H1 (cell line): ENCODE results near the gene WNT7A. TPM values are rescaled to one million over a fixed set of nuclear protein-coding genes. Genes with fewer than 3 reads are reported as not detected.

Experiments used
- CTCF ChIA-PET: fragments of 300-600 bp; sonication (Branson Sonifier 250); formaldehyde crosslinking; loops from one replicate; lab custom pipeline; 2021; ENCODE audit not compliant: partially characterized antibody; lab: Charles Lee
- POLR2A ChIA-PET: fragments of 300-600 bp; sonication (Branson Sonifier 250); formaldehyde crosslinking; loops from one replicate; lab custom pipeline; 2021; ENCODE audit warnings: inconsistent platforms; ENCODE audit not compliant: partially characterized antibody; lab: Charles Lee
- DNase-seq, 2 experiments: peaks; one replicate each; pipeline versions ENCODE4 v3.0.0 to v3.0.0-alpha.2; 2010 to 2022; ENCODE audit warnings: low spot score in 2 of 2, low read depth in 1 of 2, mixed read lengths in 1 of 2
- FAIRE-seq: peaks from 2 replicates; lab custom pipeline; 2011; peaks lifted over from hg19 to GRCh38; lab: Jason Lieb, UNC
- H2AFZ ChIP-seq: 2 replicates; pipeline ENCODE4 v1.8.1; 2012; ENCODE audit warnings: low read length, inconsistent platforms
- H2AK5ac ChIP-seq: 2 replicates; pipeline ENCODE4 v1.6.1; 2013; ENCODE audit warnings: low read depth, low read length
- H2BK120ac ChIP-seq: replicated peaks from 2 replicates; pipeline ENCODE3; 2013; ENCODE audit warnings: low read depth, low read length, inconsistent platforms
- H2BK12ac ChIP-seq: 2 replicates; pipeline ENCODE4 v1.6.1; 2013; ENCODE audit warnings: low read depth, low read length
- H2BK15ac ChIP-seq: 2 replicates; pipeline ENCODE4 v1.6.1; 2013; ENCODE audit warnings: low read length
- H2BK20ac ChIP-seq: 2 replicates; pipeline ENCODE4 v1.6.1; 2013; ENCODE audit warnings: low read length
- H2BK5ac ChIP-seq: 2 replicates; pipeline ENCODE4 v1.6.1; 2013; ENCODE audit warnings: low read depth, low read length
- H3K14ac ChIP-seq: 2 replicates; pipeline ENCODE4 v1.6.1; 2013; ENCODE audit warnings: inconsistent platforms; ENCODE audit not compliant: insufficient read length
- H3K18ac ChIP-seq: 2 replicates; pipeline ENCODE4 v1.6.1; 2013; ENCODE audit warnings: low read length; ENCODE audit errors: extremely low read depth
- H3K23ac ChIP-seq: 2 replicates; pipeline ENCODE4 v1.6.1; 2013; ENCODE audit warnings: inconsistent platforms; ENCODE audit not compliant: insufficient read length
- H3K23me2 ChIP-seq: 2 replicates; pipeline ENCODE4 v1.6.1; 2013; ENCODE audit warnings: low read depth, low read length
- H3K27ac ChIP-seq: 2 replicates; pipeline ENCODE4 v1.6.1; 2011; ENCODE audit warnings: low read depth, low read length, inconsistent platforms
- H3K27me3 ChIP-seq, 4 experiments: replicated peaks in 1 of 4; 1 replicate in 1 of 4; 2 replicates in 3 of 4; pipeline versions ENCODE4 v1.6.1 to v1.8.1; 2011 to 2013; ENCODE audit warnings: low read length in 3 of 4, mild to moderate bottlenecking in 3 of 4, inconsistent platforms in 2 of 4, mixed read lengths in 2 of 4, moderate library complexity in 1 of 4; ENCODE audit not compliant: control insufficient read depth in 3 of 4, insufficient read depth in 3 of 4; ENCODE audit errors: extremely low read depth in 1 of 4
- H3K36me3 ChIP-seq, 4 experiments: 2 replicates each; pipeline versions ENCODE4 v1.6.1 to v1.8.1; 2011 to 2013; ENCODE audit warnings: mild to moderate bottlenecking in 4 of 4, low read length in 3 of 4, moderate library complexity in 2 of 4, control low read depth in 1 of 4, inconsistent platforms in 1 of 4; ENCODE audit not compliant: insufficient read depth in 4 of 4, control insufficient read depth in 2 of 4
- H3K4ac ChIP-seq: replicated peaks from 2 replicates; pipeline ENCODE3; 2013; ENCODE audit warnings: low read length, low read depth, mixed read lengths, inconsistent platforms; ENCODE audit not compliant: insufficient read length
- H3K4me1 ChIP-seq, 4 experiments: replicated peaks in 1 of 4; 1 replicate in 1 of 4; 2 replicates in 3 of 4; pipeline versions ENCODE4 v1.6.1 to v1.8.1; 2011 to 2013; ENCODE audit warnings: low read length in 3 of 4, inconsistent platforms in 2 of 4, mixed read lengths in 1 of 4; ENCODE audit not compliant: insufficient read depth in 4 of 4, control insufficient read depth in 3 of 4
- H3K4me2 ChIP-seq, 2 experiments: 2 replicates each; pipeline versions ENCODE4 v1.6.1 to v1.8.1; 2011 to 2013; ENCODE audit warnings: low read depth in 2 of 2, low read length in 2 of 2, control low read depth in 1 of 2, inconsistent platforms in 1 of 2, mild to moderate bottlenecking in 1 of 2; ENCODE audit not compliant: insufficient read depth in 1 of 2
- H3K4me3 ChIP-seq, 4 experiments: fragments of 200-600, 300-600 bp in 1 of 4; sonication (generic), shearing (Covaris generic), sonication (Bioruptor Twin) in 1 of 4; 2 replicates each; pipeline versions ENCODE4 v1.5.1 to v1.8.1; 2011 to 2016; ENCODE audit warnings: low read length in 4 of 4, low read depth in 3 of 4, control low read depth in 2 of 4, inconsistent platforms in 2 of 4, mild to moderate bottlenecking in 2 of 4, mixed read lengths in 1 of 4, moderate library complexity in 1 of 4; ENCODE audit not compliant: insufficient read depth in 2 of 4; ENCODE audit errors: extremely low read depth in 1 of 4
- H3K56ac ChIP-seq: replicated peaks from 2 replicates; pipeline ENCODE3; 2013; ENCODE audit warnings: low read depth, mild to moderate bottlenecking, mixed read lengths, low read length, inconsistent platforms; ENCODE audit not compliant: insufficient read length
- H3K79me1 ChIP-seq: 2 replicates; pipeline ENCODE4 v1.6.1; 2013; ENCODE audit warnings: low read depth, low read length, control low read depth
- H3K79me2 ChIP-seq, 2 experiments: 2 replicates each; pipeline versions ENCODE4 v1.6.1 to v1.8.1; 2012 to 2013; ENCODE audit warnings: low read length in 2 of 2, mild to moderate bottlenecking in 2 of 2, inconsistent platforms in 1 of 2; ENCODE audit not compliant: insufficient read depth in 2 of 2, control insufficient read depth in 1 of 2
- H3K9ac ChIP-seq, 4 experiments: replicated peaks in 1 of 4; 1 replicate in 1 of 4; 2 replicates in 3 of 4; pipeline versions ENCODE4 v1.6.1 to v1.8.1; 2011 to 2013; ENCODE audit warnings: low read depth in 3 of 4, low read length in 3 of 4, control low read depth in 2 of 4, mild to moderate bottlenecking in 2 of 4, moderate library complexity in 2 of 4, inconsistent platforms in 1 of 4; ENCODE audit errors: extremely low read depth in 1 of 4
- H3K9me3 ChIP-seq, 2 experiments: 2 replicates each; pipeline versions ENCODE4 v1.6.1 to v1.8.1; 2012 to 2013; ENCODE audit warnings: mild to moderate bottlenecking in 2 of 2, moderate library complexity in 2 of 2, control low read depth in 1 of 2, inconsistent platforms in 1 of 2, low read depth in 1 of 2, low read length in 1 of 2, mixed read lengths in 1 of 2; ENCODE audit not compliant: insufficient read depth in 2 of 2
- H4K20me1 ChIP-seq, 2 experiments: replicated peaks in 1 of 2; 2 replicates each; pipeline versions ENCODE3 to v1.8.1; 2011 to 2013; ENCODE audit warnings: inconsistent platforms in 2 of 2, low read length in 2 of 2, mild to moderate bottlenecking in 1 of 2; ENCODE audit not compliant: insufficient read depth in 2 of 2, control insufficient read depth in 1 of 2
- H4K5ac ChIP-seq: 2 replicates; pipeline ENCODE4 v1.6.1; 2013; ENCODE audit warnings: low read length, low read depth, mixed read lengths, inconsistent platforms; ENCODE audit not compliant: insufficient read length
- H4K8ac ChIP-seq: 2 replicates; pipeline ENCODE4 v1.8.0; 2013; ENCODE audit warnings: mild to moderate bottlenecking, moderate library complexity, low read length, inconsistent platforms; ENCODE audit not compliant: insufficient read depth; ENCODE audit errors: extremely low read depth
- H4K91ac ChIP-seq: replicated peaks from 2 replicates; pipeline ENCODE3; 2013; ENCODE audit warnings: low read length, mixed read lengths, inconsistent platforms; ENCODE audit not compliant: insufficient read length
- BRCA1 ChIP-seq: IDR thresholded peaks from 2 replicates; pipeline ENCODE4 v1.6.1; 2012; ENCODE audit warnings: low read depth, low read length, improper control_type of control experiment
- CBX5 ChIP-seq: fragments of 300-800, 300-1000 bp; sonication (generic); IDR thresholded peaks from 2 replicates; pipeline ENCODE4 v1.7.1; 2016; ENCODE audit warnings: antibody characterized with exemption, low read length, low read depth
- FOSL1 ChIP-seq: IDR thresholded peaks from 2 replicates; pipeline ENCODE4 v1.6.1; 2011; ENCODE audit warnings: mild to moderate bottlenecking, low read depth, low read length, moderate library complexity; ENCODE audit not compliant: insufficient read depth
- GTF2F1 ChIP-seq: IDR thresholded peaks from 2 replicates; pipeline ENCODE4 v1.6.1; 2012; ENCODE audit warnings: low read depth, low read length, improper control_type of control experiment, borderline replicate concordance
- NANOG ChIP-seq: IDR thresholded peaks from 2 replicates; pipeline ENCODE4 v1.6.1; 2011; ENCODE audit warnings: low read length, low read depth, mild to moderate bottlenecking, inconsistent platforms; ENCODE audit not compliant: insufficient read depth, poor library complexity, severe bottlenecking
- POLR2AphosphoS5 ChIP-seq: IDR thresholded peaks from 2 replicates; pipeline ENCODE4 v1.6.1; 2011; ENCODE audit warnings: low read depth, low read length
- RAD21 ChIP-seq, 2 experiments: IDR thresholded peaks in 1 of 2; conservative IDR thresholded peaks in 1 of 2; 2 replicates each; pipeline ENCODE4 v1.6.1; 2011; ENCODE audit warnings: low read depth in 2 of 2, low read length in 2 of 2, improper control_type of control experiment in 1 of 2, inconsistent platforms in 1 of 2, mild to moderate bottlenecking in 1 of 2, moderate library complexity in 1 of 2
- SAP30 ChIP-seq: fragments of 300-600 bp; sonication (generic); IDR thresholded peaks from 2 replicates; pipeline ENCODE4 v1.7.1; 2012; ENCODE audit warnings: low read length, moderate library complexity, mild to moderate bottlenecking, inconsistent platforms; ENCODE audit not compliant: insufficient read depth, insufficient replicate concordance
- SIRT6 ChIP-seq: IDR thresholded peaks from one replicate; pipeline ENCODE4 v1.7.1; 2012; ENCODE audit warnings: low read length, inconsistent platforms
- SP2 ChIP-seq: IDR thresholded peaks from 2 replicates; pipeline ENCODE4 v1.6.1; 2012; ENCODE audit warnings: mild to moderate bottlenecking, low read length, inconsistent platforms
- TBP ChIP-seq: IDR thresholded peaks from 2 replicates; pipeline ENCODE4 v1.6.1; 2011; ENCODE audit warnings: low read depth, low read length, improper control_type of control experiment
- WGBS, 2 experiments: shearing (Covaris generic) in 1 of 2; methylation state at CpG; one replicate each; pipeline versions ENCODE4 v1.1.6 to v1.1.7; 2013 to 2015; ENCODE audit warnings: low lambda C conversion rate in 2 of 2, mixed read lengths in 2 of 2, inconsistent platforms in 1 of 2, low coverage in 1 of 2, missing lambda C conversion rate in 1 of 2; ENCODE audit not compliant: insufficient replicate concordance in 2 of 2, insufficient coverage in 1 of 2, insufficient read length in 1 of 2; ENCODE audit errors: extremely low coverage in 1 of 2, missing lambda C conversion rate in 1 of 2; 5-methylcytosine and 5-hydroxymethylcytosine counted together
- polyA plus RNA-seq, 7 experiments: library from polyadenylated mRNA; depleted of rRNA in 3 of 7; stranded (reverse) in 5 of 7; unstranded in 2 of 7; fragments of >200 nt in 5 of 7; fragments of 200-250 nt in 2 of 7; gene quantifications; 1 replicate in 5 of 7; 2 replicates in 1 of 7; 4 replicates in 1 of 7; pipeline versions ENCODE4 v1.2.1 to v1.2.3, GENCODE V29; 2011 to 2013; ENCODE audit warnings: missing spikeins in 2 of 7, mixed read lengths in 2 of 7
- total RNA-seq: library from RNA; stranded (reverse); fragmentation: NEBNext Ultra II Directional; extraction: Animal tissue kit (Norgen Biotek cat#: 25700); gene quantifications from 2 replicates; pipeline ENCODE4 v1.2.1, GENCODE V29; 2021

WNT7A gene
- total and polyA plus RNA-seq, 2 of the 8 experiments (the other 6 are each of a cell fraction or from before 2014, with no cell fraction given), result 0.02 TPM; not detected in 1

DNA sequence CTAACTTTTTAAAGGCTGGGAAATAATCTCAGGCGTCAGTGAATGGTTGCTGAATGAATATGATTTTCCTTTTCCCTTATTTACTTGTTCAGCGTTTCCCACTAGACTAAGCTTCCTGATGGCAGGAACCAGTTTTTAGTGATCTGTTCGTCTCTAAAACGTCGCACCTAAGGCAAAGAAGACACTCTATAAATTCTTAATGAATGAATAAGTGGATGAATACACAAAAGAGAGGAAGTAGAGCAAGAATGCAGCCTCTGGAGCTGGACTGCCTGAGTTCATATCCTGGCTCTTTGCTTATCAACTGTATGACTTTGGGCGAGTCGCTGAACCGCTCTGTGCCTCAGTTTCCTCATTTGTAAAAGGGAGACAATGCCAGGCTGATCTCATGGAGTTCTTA is 38.7 kb downstream of the WNT7A start:
- Histone ChIP-seq H3K9me3 (no peaks in the 10 kb centered on the region), H2AFZ (no peak overlapping the region), H4K20me1 (no peaks in the 10 kb centered on the region), H3K79me1 (no peaks in the 10 kb centered on the region), H2BK20ac (no peak overlapping the region), H2BK15ac (no peak overlapping the region), H2BK120ac (no peak overlapping the region), H3K56ac (no peak overlapping the region), H3K23me2 (peaks cover 2% of the 10 kb centered on the region; the same call in 1 of the 2 replicates), H3K4me2 (no peak overlapping the region), H4K5ac (no peak overlapping the region), H3K4me3 (no peak overlapping the region), H4K8ac (no peak overlapping the region), H2BK12ac (no peak overlapping the region), H3K23ac (no peak overlapping the region), H3K18ac (no peak overlapping the region), H2BK5ac (no peak overlapping the region), H3K4me1 (no peaks in the 10 kb centered on the region), H3K27me3 (no peaks in the 10 kb centered on the region), H3K4ac (no peak overlapping the region), H3K36me3 (no peaks in the 10 kb centered on the region), H3K79me2 (no peaks in the 10 kb centered on the region), H3K9ac (no peak overlapping the region), H3K27ac (no peak overlapping the region), H4K91ac (no peak overlapping the region), H2AK5ac (no peak overlapping the region), H3K14ac (no peak overlapping the region)
- FAIRE-seq (no peak), DNase-seq (no peak)
- ChIA-PET POLR2A (no interaction called here), CTCF (interaction anchor here (0.6 to 1.6 kb wide), 3 partner anchors 12 to 347 kb away, joined by 3 to 7 read pairs (median 3); no protein-coding TSS in a partner anchor)
- WGBS, 2 experiments, result 90% methylated on average over 8 of the region's 8 CpGs; no CpG with 5 or more reads in 1 of the 2 experiments
- TF ChIP-seq FOSL1 (no peak), CBX5 (no peak), SP2 (no peak), GTF2F1 (no peak), SAP30 (no peak), SIRT6 (no peak), NANOG (no peak), TBP (no peak), BRCA1 (no peak), RAD21 (IDR thresholded peaks at IDR 0.05 in 1 of 2, conservative IDR thresholded peaks at IDR 0.05 in 1 of 2; ENCODE audit: low read depth in 2 of 2, low read length in 2 of 2) (no peak), POLR2AphosphoS5 (no peak)
